Measurements from ENCODE around the gene DCP1B. TPM values are rescaled to one million over a fixed set of nuclear protein-coding genes. Genes with fewer than 3 reads are reported as not detected.

Gene DCP1B
- polyA plus RNA-seq, 2 of the 4 experiments (the other 2 are of a cell fraction) = 7.7 to 19.2 TPM

DNA sequence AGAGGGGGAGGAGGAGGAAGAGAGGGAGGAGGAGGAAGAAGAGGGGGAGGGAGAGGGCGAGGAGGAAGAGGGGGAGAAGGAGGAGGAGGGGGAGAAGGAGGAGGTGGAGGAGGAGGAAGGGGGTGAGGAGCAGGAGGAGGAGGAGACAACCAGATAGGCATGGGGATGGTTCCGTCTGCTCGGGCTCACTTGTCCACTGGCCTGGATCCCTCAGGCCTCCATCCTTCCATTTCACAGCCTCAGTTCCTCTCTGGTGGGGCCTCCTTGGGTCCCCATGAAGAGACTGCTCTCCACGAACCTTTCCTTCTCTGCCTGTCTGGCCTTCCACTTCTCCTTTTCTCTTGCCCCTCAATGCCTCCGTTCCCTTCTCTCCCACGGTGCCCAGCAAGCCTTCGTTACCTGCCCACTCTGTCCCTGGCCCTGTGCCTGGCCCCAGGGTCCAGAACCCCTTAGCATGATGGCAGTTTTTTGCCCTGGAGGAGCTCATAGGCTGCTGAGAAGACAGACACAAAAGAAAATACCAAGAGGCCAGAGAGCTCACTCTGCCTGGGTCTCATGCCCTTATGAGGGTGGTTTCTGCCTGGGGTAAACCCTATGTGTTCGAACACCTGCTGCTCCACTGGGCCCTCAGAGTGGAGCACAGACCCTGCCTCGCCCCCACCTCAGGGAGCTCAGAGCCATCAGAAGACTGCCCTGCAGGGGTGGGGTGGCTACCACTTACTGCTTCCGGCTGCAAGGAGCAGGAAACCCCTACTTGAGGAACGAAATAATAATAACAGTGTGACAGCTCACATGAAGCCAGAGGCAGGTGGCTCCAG lies 74.1 kb downstream of the DCP1B start:
- ChIA-PET CTCF (interaction anchor here (0.6 to 7.3 kb wide), 5 partner anchors 9 to 296 kb away, joined by 3 to 54 read pairs (median 3); no protein-coding TSS in a partner anchor), POLR2A (no interaction called here)
- ATAC-seq = no peak

DNA sequence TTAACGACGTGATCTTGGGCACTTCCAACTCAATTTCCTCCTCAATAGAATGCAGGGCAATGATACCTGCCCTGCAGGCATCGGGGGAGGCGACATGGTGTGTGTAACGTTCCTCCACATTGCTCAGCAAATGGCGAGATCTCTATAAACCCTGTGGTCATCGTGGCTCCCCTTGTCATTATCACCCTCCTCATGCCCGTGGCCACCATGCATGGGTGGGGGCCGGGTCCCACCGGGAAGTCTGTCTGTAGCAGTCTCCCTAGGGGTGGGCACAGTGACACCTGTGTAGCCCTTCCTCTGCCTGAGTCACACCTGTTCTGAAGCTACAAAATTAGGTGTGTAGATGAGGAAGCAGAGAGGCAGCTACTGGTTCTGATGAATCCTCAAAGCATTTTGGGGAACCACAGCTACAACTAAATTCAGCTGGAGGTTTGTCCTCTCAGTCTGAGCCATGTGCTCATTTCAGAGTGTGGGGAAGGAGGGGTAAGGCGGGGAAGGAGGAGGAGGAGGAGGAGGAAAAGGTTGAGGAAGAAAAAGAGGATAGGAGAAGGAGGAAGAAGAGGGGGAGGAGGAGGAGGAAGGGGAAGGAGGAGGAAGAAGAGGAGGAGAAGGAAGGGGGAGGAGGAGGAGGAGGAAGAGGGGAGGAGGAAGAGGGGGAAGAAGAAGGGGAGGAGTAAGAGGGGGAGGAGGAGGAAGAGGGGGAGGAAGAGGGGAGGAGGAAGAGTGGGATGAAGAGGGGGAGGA lies 74.8 kb downstream of the DCP1B start:
- Histone ChIP-seq H3K9me3 (no peaks in the 10 kb centered on the region), H3K4me3 (no peak overlapping the region), H3K4me1 (no peaks in the 10 kb centered on the region), H3K4me2 (no peak overlapping the region), H3K27ac (no peak overlapping the region)
- no peak for ATAC-seq
- no peak for DNase-seq (ENCODE audit: low read depth in 1 of 2, low spot score in 1 of 2)
- 36% methylated on average over 11 of the region's 11 CpGs for WGBS (ENCODE audit: missing lambda C conversion rate)
- no peak for FAIRE-seq
- ChIA-PET POLR2A (no interaction called here), CTCF (interaction anchor here (0.6 to 7.3 kb wide), 4 partner anchors 10 to 295 kb away, joined by 3 to 54 read pairs (median 3); no protein-coding TSS in a partner anchor)
- TF ChIP-seq, protein P1, sequence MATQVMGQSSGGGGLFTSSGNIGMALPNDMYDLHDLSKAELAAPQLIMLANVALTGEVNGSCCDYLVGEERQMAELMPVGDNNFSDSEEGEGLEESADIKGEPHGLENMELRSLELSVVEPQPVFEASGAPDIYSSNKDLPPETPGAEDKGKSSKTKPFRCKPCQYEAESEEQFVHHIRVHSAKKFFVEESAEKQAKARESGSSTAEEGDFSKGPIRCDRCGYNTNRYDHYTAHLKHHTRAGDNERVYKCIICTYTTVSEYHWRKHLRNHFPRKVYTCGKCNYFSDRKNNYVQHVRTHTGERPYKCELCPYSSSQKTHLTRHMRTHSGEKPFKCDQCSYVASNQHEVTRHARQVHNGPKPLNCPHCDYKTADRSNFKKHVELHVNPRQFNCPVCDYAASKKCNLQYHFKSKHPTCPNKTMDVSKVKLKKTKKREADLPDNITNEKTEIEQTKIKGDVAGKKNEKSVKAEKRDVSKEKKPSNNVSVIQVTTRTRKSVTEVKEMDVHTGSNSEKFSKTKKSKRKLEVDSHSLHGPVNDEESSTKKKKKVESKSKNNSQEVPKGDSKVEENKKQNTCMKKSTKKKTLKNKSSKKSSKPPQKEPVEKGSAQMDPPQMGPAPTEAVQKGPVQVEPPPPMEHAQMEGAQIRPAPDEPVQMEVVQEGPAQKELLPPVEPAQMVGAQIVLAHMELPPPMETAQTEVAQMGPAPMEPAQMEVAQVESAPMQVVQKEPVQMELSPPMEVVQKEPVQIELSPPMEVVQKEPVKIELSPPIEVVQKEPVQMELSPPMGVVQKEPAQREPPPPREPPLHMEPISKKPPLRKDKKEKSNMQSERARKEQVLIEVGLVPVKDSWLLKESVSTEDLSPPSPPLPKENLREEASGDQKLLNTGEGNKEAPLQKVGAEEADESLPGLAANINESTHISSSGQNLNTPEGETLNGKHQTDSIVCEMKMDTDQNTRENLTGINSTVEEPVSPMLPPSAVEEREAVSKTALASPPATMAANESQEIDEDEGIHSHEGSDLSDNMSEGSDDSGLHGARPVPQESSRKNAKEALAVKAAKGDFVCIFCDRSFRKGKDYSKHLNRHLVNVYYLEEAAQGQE (IDR thresholded peaks at IDR 0.05) = no peak
- TF ChIP-seq CHD2 (IDR thresholded peaks at IDR 0.05; ENCODE audit: low read length, partially characterized antibody) = no peak
- TF ChIP-seq, protein P2, sequence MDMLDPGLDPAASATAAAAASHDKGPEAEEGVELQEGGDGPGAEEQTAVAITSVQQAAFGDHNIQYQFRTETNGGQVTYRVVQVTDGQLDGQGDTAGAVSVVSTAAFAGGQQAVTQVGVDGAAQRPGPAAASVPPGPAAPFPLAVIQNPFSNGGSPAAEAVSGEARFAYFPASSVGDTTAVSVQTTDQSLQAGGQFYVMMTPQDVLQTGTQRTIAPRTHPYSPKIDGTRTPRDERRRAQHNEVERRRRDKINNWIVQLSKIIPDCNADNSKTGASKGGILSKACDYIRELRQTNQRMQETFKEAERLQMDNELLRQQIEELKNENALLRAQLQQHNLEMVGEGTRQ (IDR thresholded peaks at IDR 0.05) = no peak
- TF ChIP-seq, protein P3, sequence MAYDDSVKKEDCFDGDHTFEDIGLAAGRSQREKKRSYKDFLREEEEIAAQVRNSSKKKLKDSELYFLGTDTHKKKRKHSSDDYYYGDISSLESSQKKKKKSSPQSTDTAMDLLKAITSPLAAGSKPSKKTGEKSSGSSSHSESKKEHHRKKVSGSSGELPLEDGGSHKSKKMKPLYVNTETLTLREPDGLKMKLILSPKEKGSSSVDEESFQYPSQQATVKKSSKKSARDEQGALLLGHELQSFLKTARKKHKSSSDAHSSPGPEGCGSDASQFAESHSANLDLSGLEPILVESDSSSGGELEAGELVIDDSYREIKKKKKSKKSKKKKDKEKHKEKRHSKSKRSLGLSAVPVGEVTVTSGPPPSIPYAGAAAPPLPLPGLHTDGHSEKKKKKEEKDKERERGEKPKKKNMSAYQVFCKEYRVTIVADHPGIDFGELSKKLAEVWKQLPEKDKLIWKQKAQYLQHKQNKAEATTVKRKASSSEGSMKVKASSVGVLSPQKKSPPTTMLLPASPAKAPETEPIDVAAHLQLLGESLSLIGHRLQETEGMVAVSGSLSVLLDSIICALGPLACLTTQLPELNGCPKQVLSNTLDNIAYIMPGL (CRISPR knock-in tag; IDR thresholded peaks at IDR 0.05; ENCODE audit: borderline replicate concordance) = no peak
- no peak for TF ChIP-seq BHLHE40 (IDR thresholded peaks at IDR 0.05; ENCODE audit: low read depth, low read length)
- no peak for TF ChIP-seq EP300 (IDR thresholded peaks at IDR 0.05)
- no peak for TF ChIP-seq EHMT2 (IDR thresholded peaks at IDR 0.05; ENCODE audit: low read depth)
- TF ChIP-seq TP53 (CRISPR knock-in tag; IDR thresholded peaks at IDR 0.05) = no peak
- TF ChIP-seq RNF2 (IDR thresholded peaks at IDR 0.05; ENCODE audit: borderline replicate concordance, low read depth) = no peak

More for the DNA sequence above, 74.1 kb downstream of the DCP1B start:
- no peak overlapping the region for H3K4me2 ChIP-seq
- H3K4me3 ChIP-seq = no peak overlapping the region
- TF ChIP-seq MAFK (IDR thresholded peaks at IDR 0.05; ENCODE audit: partially characterized antibody) (no peak), TFCP2L1 (CRISPR knock-in tag; IDR thresholded peaks at IDR 0.05) (no peak), HOXB13 (CRISPR knock-in tag; IDR thresholded peaks at IDR 0.05; ENCODE audit: low read depth) (no peak), KDM5A (IDR thresholded peaks at IDR 0.05) (no peak), CHD2 (IDR thresholded peaks at IDR 0.05; ENCODE audit: low read length, partially characterized antibody) (no peak), FOSL2 (IDR thresholded peaks at IDR 0.05) (no peak), FOSL2 (CRISPR knock-in tag; IDR thresholded peaks at IDR 0.05) (no peak), MAZ (IDR thresholded peaks at IDR 0.05; ENCODE audit: borderline replicate concordance, low read depth, low read length) (no peak), RARB (CRISPR knock-in tag; IDR thresholded peaks at IDR 0.05) (no peak), ZFP36 (IDR thresholded peaks at IDR 0.05; ENCODE audit: borderline replicate concordance, partially characterized antibody) (no peak), NPAS2 (CRISPR knock-in tag; IDR thresholded peaks at IDR 0.05; ENCODE audit: borderline replicate concordance) (no peak), JUN (IDR thresholded peaks at IDR 0.05) (no peak), CEBPB (IDR thresholded peaks at IDR 0.05) (no peak), HOXB5 (CRISPR knock-in tag; IDR thresholded peaks at IDR 0.05) (no peak), CHD4 (IDR thresholded peaks at IDR 0.05; ENCODE audit: borderline replicate concordance) (no peak)
- TF ChIP-seq, protein P4, sequence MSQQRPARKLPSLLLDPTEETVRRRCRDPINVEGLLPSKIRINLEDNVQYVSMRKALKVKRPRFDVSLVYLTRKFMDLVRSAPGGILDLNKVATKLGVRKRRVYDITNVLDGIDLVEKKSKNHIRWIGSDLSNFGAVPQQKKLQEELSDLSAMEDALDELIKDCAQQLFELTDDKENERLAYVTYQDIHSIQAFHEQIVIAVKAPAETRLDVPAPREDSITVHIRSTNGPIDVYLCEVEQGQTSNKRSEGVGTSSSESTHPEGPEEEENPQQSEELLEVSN (IDR thresholded peaks at IDR 0.05; ENCODE audit: borderline replicate concordance, low read depth) = no peak
- TF ChIP-seq, protein P5, sequence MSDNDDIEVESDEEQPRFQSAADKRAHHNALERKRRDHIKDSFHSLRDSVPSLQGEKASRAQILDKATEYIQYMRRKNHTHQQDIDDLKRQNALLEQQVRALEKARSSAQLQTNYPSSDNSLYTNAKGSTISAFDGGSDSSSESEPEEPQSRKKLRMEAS (IDR thresholded peaks at IDR 0.05) = no peak
- TF ChIP-seq, protein P6, sequence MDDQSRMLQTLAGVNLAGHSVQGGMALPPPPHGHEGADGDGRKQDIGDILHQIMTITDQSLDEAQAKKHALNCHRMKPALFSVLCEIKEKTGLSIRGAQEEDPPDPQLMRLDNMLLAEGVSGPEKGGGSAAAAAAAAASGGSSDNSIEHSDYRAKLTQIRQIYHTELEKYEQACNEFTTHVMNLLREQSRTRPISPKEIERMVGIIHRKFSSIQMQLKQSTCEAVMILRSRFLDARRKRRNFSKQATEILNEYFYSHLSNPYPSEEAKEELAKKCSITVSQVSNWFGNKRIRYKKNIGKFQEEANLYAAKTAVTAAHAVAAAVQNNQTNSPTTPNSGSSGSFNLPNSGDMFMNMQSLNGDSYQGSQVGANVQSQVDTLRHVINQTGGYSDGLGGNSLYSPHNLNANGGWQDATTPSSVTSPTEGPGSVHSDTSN (IDR thresholded peaks at IDR 0.05) = no peak
- TF ChIP-seq, protein P7, sequence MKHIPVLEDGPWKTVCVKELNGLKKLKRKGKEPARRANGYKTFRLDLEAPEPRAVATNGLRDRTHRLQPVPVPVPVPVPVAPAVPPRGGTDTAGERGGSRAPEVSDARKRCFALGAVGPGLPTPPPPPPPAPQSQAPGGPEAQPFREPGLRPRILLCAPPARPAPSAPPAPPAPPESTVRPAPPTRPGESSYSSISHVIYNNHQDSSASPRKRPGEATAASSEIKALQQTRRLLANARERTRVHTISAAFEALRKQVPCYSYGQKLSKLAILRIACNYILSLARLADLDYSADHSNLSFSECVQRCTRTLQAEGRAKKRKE (CRISPR knock-in tag; IDR thresholded peaks at IDR 0.05; ENCODE audit: low read depth) = no peak
- TF ChIP-seq, protein P3 (CRISPR knock-in tag; IDR thresholded peaks at IDR 0.05; ENCODE audit: borderline replicate concordance) = no peak
- 64% methylated on average over 10 of the region's 11 CpGs for WGBS (ENCODE audit: missing lambda C conversion rate)
- no peak for DNase-seq (ENCODE audit: low read depth in 1 of 2, low spot score in 1 of 2)
- H3K4me1 ChIP-seq = no peaks in the 10 kb centered on the region
- no peaks in the 10 kb centered on the region for H3K9me3 ChIP-seq
- no peak overlapping the region for H3K27ac ChIP-seq
- FAIRE-seq = no peak
